Kidney (tissue), 14 donors: ENCODE results near the gene ALLC. TPM values are rescaled to one million over a fixed set of nuclear protein-coding genes. Genes with fewer than 3 reads are reported as not detected.

Experiments used
- DNase-seq, 5 donors: peaks; one replicate each; pipeline ENCODE4 v3.0.0-alpha.2; 2013 to 2020
- FAIRE-seq: peaks from 2 replicates; lab custom pipeline; 2012; peaks lifted over from hg19 to GRCh38; lab: Jason Lieb, UNC
- H3K27ac ChIP-seq, 2 donors: one replicate each; pipeline ENCODE4 v1.7.0; 2013; ENCODE audit warnings: low read depth in 2 of 2, low read length in 2 of 2, inconsistent platforms in 1 of 2
- H3K27me3 ChIP-seq: one replicate; pipeline ENCODE4 v1.7.1; 2013; ENCODE audit warnings: low read length, inconsistent platforms; ENCODE audit not compliant: control insufficient read depth, insufficient read depth
- H3K36me3 ChIP-seq, 3 donors: one replicate each; pipeline versions ENCODE4 v1.7.0 to v1.7.1; 2013; ENCODE audit warnings: low read length in 3 of 3, control low read depth in 1 of 3, inconsistent platforms in 1 of 3; ENCODE audit not compliant: insufficient read depth in 3 of 3, control insufficient read depth in 2 of 3
- H3K4me1 ChIP-seq, 3 donors: one replicate each; pipeline versions ENCODE4 v1.7.0 to v1.7.1; 2013; ENCODE audit warnings: low read length in 3 of 3, inconsistent platforms in 1 of 3, low read depth in 1 of 3; ENCODE audit not compliant: control insufficient read depth in 2 of 3, insufficient read depth in 2 of 3
- H3K4me3 ChIP-seq, 3 donors: one replicate each; pipeline versions ENCODE4 v1.7.0 to v1.8.1; 2013; ENCODE audit warnings: low read length in 3 of 3, control low read depth in 1 of 3, inconsistent platforms in 1 of 3
- H3K9ac ChIP-seq, 3 donors: one replicate each; pipeline versions ENCODE4 v1.7.0 to v1.7.1; 2013; ENCODE audit warnings: low read length in 3 of 3, control low read depth in 1 of 3, inconsistent platforms in 1 of 3
- H3K9me3 ChIP-seq, 3 donors: one replicate each; pipeline versions ENCODE4 v1.7.0 to v1.7.1; 2013; ENCODE audit warnings: low read length in 3 of 3, control low read depth in 1 of 3, inconsistent platforms in 1 of 3; ENCODE audit not compliant: control insufficient read depth in 2 of 3, insufficient read depth in 1 of 3
- CTCF ChIP-seq: IDR thresholded peaks from 3 replicates; pipeline ENCODE4 v1.5.1; 2012; ENCODE audit warnings: mild to moderate bottlenecking, moderate library complexity, borderline replicate concordance; ENCODE audit not compliant: insufficient read depth; ENCODE audit errors: extremely low read depth
- intact Hi-C: fragments of 100-400 bp; cut with DNase I; formaldehyde crosslinking; loops from one replicate; pipeline ENCODE4 v1.11.1; 2022
- polyA plus RNA-seq: library from polyadenylated mRNA; stranded (reverse); fragments of 350-450 nt; fragmentation: Illumina TruSeq; extraction: RNeasy Lipid Tissue Mini Kit (QIAGEN cat#74804); gene quantifications from one replicate; pipeline ENCODE4 v1.2.3, GENCODE V29; 2014; ENCODE audit warnings: low read depth, low replicate concordance; ENCODE audit not compliant: insufficient read depth
- total RNA-seq: library from RNA; stranded (reverse); fragmentation: NEBNext Ultra II Directional; extraction: Animal tissue kit (Norgen Biotek cat#: 25700); gene quantifications from one replicate; pipeline ENCODE4 v1.2.1, GENCODE V29; 2021
- donor health status: control.
- donor health status: control.
- donor health status: control.
- donor health status: control.
- donor health status: control.
- donor health status: DM: yes; HTN: yes; CAD: no.
- donor health status: Normal renal cell carcinoma (clear cell type).

ALLC gene
- total and polyA plus RNA-seq, 2 donors from 2014 or later = 1.3 TPM; not detected in 1

GRCh38 chr2:3647246-3647645, 10.8 kb upstream of the ALLC start:
- FAIRE-seq = no peak

GRCh38 chr2:3647831-3648651, 10.0 kb upstream of the ALLC start:
- intact Hi-C loops = no loop called here
- H3K36me3 ChIP-seq = no peaks in the 10 kb centered on the region
- H3K4me1 ChIP-seq = peaks cover 3 to 10% (median 4%) of the 10 kb centered on the region in 3 donors
- H3K27ac ChIP-seq = no peak overlapping the region
- no peak overlapping the region for H3K9ac ChIP-seq
- no peaks in the 10 kb centered on the region for H3K9me3 ChIP-seq
- FAIRE-seq = no peak
- TF ChIP-seq CTCF = no peak
- DNase-seq = no peak
- no peak overlapping the region for H3K4me3 ChIP-seq
- H3K27me3 ChIP-seq = no peaks in the 10 kb centered on the region

More at GRCh38 chr2:3647246-3647645, 10.8 kb upstream of the ALLC start:
- no peaks in the 10 kb centered on the region for H3K27me3 ChIP-seq
- H3K9me3 ChIP-seq = no peaks in the 10 kb centered on the region
- no peak overlapping the region for H3K9ac ChIP-seq
- TF ChIP-seq CTCF = no peak
- no peak overlapping the region for H3K4me3 ChIP-seq
- H3K27ac ChIP-seq = no peak overlapping the region
- no peak for DNase-seq
- H3K36me3 ChIP-seq = no peaks in the 10 kb centered on the region
- peaks cover 3 to 10% (median 4%) of the 10 kb centered on the region in 3 donors for H3K4me1 ChIP-seq
- intact Hi-C loops = no loop called here

- FAIRE-seq = no peak
- no peak for TF ChIP-seq CTCF
Measured at GRCh38 chr2:3648652-3649177, 9.3 kb upstream of the ALLC start.

More at GRCh38 chr2:3648652-3649177, 9.3 kb upstream of the ALLC start:
- intact Hi-C loops = no loop called here
- Histone ChIP-seq H3K4me1 (peaks cover 3 to 10% (median 4%) of the 10 kb centered on the region in 3 donors), H3K27ac (no peak overlapping the region), H3K9ac (no peak overlapping the region), H3K4me3 (no peak overlapping the region), H3K9me3 (peaks cover 0 to 2% (median 0%) of the 10 kb centered on the region in 3 donors), H3K27me3 (no peaks in the 10 kb centered on the region), H3K36me3 (no peaks in the 10 kb centered on the region)
- DNase-seq = no peak
